DOHH2 (cell line): Measurements from ENCODE around the gene PMEL.

ENCODE experiments used
- EZH2phosphoT487 ChIP-seq: fragments of 200-600 bp; sonication (generic); IDR thresholded peaks from 2 replicates; pipeline ENCODE4 v1.6.1; 2017; ENCODE audit warnings: borderline replicate concordance, mild to moderate bottlenecking, antibody characterized with exemption, low read length, moderate library complexity, mixed read lengths
- TF ChIP-seq, protein P1 (sequence below): fragments of 200-600 bp; sonication (generic); IDR thresholded peaks from one replicate; pipeline ENCODE4 v1.5.1; 2014; ENCODE audit warnings: antibody characterized with exemption, mild to moderate bottlenecking, low read depth, low read length; ENCODE audit not compliant: poor library complexity, severe bottlenecking

DNA sequence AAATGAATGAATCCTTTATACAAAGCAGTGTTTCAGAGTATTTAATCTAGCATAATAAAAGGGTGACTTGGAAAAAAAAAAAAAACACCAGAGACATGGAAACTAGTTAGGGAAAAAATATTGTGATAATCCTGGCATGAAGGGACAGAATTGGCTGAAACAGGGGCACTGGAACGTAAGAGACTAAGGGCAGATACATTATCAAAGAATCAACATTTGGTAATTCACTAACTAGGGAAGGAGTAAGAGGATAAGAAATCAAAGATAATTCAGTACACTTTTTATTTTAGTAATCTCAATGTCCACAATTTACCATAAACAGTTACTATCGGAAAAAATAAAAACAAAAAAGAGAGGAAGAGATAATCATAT, 56.3 kb downstream of the PMEL start:
- TF ChIP-seq, protein P1, sequence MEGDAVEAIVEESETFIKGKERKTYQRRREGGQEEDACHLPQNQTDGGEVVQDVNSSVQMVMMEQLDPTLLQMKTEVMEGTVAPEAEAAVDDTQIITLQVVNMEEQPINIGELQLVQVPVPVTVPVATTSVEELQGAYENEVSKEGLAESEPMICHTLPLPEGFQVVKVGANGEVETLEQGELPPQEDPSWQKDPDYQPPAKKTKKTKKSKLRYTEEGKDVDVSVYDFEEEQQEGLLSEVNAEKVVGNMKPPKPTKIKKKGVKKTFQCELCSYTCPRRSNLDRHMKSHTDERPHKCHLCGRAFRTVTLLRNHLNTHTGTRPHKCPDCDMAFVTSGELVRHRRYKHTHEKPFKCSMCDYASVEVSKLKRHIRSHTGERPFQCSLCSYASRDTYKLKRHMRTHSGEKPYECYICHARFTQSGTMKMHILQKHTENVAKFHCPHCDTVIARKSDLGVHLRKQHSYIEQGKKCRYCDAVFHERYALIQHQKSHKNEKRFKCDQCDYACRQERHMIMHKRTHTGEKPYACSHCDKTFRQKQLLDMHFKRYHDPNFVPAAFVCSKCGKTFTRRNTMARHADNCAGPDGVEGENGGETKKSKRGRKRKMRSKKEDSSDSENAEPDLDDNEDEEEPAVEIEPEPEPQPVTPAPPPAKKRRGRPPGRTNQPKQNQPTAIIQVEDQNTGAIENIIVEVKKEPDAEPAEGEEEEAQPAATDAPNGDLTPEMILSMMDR: no peak
- no peak for TF ChIP-seq EZH2phosphoT487
